HUES6 (cell line): ENCODE data around the gene TSHZ3.

ENCODE experiments used
- H3K27ac ChIP-seq: 2 replicates; pipeline ENCODE4 v1.7.0; 2013; ENCODE audit warnings: low read depth, mild to moderate bottlenecking, low read length, inconsistent platforms
- H3K27me3 ChIP-seq: 2 replicates; pipeline ENCODE4 v1.6.1; 2013; ENCODE audit warnings: low read length; ENCODE audit not compliant: control insufficient read depth, insufficient read depth
- H3K36me3 ChIP-seq: 2 replicates; pipeline ENCODE4 v1.6.1; 2013; ENCODE audit warnings: low read length; ENCODE audit not compliant: control insufficient read depth, insufficient read depth
- H3K4me1 ChIP-seq: 2 replicates; pipeline ENCODE4 v1.6.1; 2013; ENCODE audit warnings: low read length; ENCODE audit not compliant: control insufficient read depth, insufficient read depth
- H3K4me3 ChIP-seq: 2 replicates; pipeline ENCODE4 v1.5.1; 2013; ENCODE audit warnings: low read depth, low read length
- H3K9ac ChIP-seq: one replicate; pipeline ENCODE4 v1.6.1; 2013; ENCODE audit warnings: mild to moderate bottlenecking, low read length
- H3K9me3 ChIP-seq: 2 replicates; pipeline ENCODE4 v1.6.1; 2013; ENCODE audit warnings: low read depth, low read length; ENCODE audit not compliant: control insufficient read depth, insufficient read depth

The TSHZ3 gene

DNA sequence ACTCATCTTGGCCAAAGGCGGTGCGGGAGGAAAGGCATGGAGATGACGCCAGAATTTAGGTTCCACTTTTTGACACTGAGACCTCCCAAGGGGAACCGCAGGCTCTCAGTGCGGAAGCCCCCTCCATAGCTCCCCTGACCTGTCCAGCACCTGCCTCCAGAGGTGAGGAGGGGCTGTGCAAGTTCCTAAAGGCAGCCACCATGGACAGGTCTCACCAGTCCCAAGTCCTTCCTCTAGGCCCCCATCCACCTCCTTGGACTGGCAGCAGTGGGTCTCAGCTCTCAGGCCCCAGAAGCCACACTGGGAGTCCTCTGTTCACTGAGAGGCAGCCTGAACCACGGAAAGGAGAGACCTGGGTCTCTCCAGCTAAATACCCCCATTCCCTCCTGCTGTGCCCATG, 31.6 kb upstream of the TSHZ3 start:
- Histone ChIP-seq H3K27ac (no peak overlapping the region), H3K36me3 (no peaks in the 10 kb centered on the region), H3K4me1 (no peaks in the 10 kb centered on the region), H3K4me3 (no peak overlapping the region), H3K9me3 (no peaks in the 10 kb centered on the region), H3K27me3 (no peaks in the 10 kb centered on the region), H3K9ac (no peak overlapping the region)

- Histone ChIP-seq H3K4me1 (no peaks in the 10 kb centered on the region), H3K27ac (no peak overlapping the region), H3K9me3 (0 out of 2 replicates have a peak, but pooled peaks cover 4% of the 10 kb centered on the region), H3K27me3 (no peaks in the 10 kb centered on the region), H3K9ac (no peak overlapping the region), H3K36me3 (no peaks in the 10 kb centered on the region), H3K4me3 (no peak overlapping the region)
Observed at GRCh38 chr19:31378404-31378803, 29.2 kb upstream of the TSHZ3 start.

DNA sequence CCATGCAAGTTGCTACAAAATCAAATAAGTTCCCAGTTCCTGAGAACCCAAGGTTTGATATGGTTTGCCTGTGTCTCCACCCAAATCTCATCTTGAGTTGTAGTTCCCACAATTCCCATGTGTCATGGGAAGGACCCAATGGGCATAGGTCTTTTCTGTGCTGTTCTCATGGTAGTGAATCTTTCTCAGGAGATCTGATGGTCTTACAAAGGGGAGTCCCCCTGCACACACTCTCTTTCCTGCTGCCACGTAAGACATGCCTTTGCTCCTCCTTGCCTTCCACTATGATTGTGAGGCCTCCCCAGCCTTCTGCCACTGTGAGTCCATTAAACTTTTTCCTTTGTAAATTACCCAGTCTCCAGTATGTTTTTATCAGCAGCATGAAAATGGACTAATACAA, 28.5 kb upstream of the TSHZ3 start:
- H3K4me3 ChIP-seq, result no peak overlapping the region
- peaks cover 9% of the 10 kb centered on the region; the same call in 1 of the 2 replicates for H3K9me3 ChIP-seq
- H3K27ac ChIP-seq, result no peak overlapping the region
- no peaks in the 10 kb centered on the region for H3K36me3 ChIP-seq
- no peaks in the 10 kb centered on the region for H3K4me1 ChIP-seq
- H3K27me3 ChIP-seq, result no peaks in the 10 kb centered on the region
- H3K9ac ChIP-seq, result no peak overlapping the region

DNA sequence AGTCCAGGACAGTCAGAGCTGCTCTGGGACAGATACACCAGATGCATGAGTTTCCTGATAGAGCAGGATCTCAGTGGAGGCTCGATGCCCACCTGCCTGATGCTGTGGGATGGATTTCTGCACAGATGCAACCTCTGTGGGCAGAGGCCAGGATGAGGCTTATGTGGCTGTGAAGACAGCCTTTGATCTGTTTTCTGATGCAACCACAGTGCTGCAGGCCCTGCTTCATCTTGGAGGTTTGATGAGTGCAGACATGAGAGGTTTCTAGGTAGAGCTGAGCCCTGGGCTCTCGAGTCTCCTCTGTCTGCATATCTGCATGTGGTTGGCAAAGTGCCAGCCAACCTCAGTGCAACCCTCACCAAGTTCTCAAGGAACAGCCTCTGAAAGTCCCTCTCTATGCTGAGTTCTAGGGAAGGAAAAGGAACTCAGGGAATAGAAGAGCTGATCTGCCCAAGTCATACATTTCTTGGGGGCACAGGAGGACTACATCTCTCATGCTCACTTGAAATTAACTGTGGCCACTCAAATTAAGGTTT, 23.1 kb upstream of the TSHZ3 start:
- no peaks in the 10 kb centered on the region for H3K36me3 ChIP-seq
- peaks cover 10% of the 10 kb centered on the region; the same call in 1 of the 2 replicates for H3K9me3 ChIP-seq
- no peaks in the 10 kb centered on the region for H3K4me1 ChIP-seq
- H3K9ac ChIP-seq, result no peak overlapping the region
- no peak overlapping the region for H3K4me3 ChIP-seq
- H3K27me3 ChIP-seq, result no peaks in the 10 kb centered on the region
- H3K27ac ChIP-seq, result no peak overlapping the region

DNA sequence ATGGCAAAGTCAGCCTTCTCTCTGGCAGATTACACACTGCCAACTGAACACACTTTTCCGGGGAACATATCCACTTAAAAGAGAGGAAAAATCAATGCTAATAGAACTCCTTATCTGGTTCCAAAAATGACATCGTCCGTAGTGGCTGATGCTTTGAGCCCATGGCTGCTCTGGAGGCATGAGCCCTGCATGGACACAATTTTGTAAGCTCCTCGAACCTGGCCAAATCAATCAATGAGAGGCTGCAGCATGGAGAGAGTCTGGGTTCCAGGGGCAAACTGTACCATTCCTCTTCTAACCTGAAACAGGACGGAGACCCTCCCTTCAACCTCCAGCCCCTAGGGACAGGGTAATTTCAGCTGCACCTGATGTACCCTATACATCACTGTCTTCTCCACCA, 21.0 kb upstream of the TSHZ3 start:
- peaks cover 10% of the 10 kb centered on the region; the same call in 1 of the 2 replicates for H3K9me3 ChIP-seq
- no peak overlapping the region for H3K4me3 ChIP-seq
- no peaks in the 10 kb centered on the region for H3K27me3 ChIP-seq
- H3K36me3 ChIP-seq, result no peaks in the 10 kb centered on the region
- H3K4me1 ChIP-seq, result peaks cover 2% of the 10 kb centered on the region; the same call in 1 of the 2 replicates
- H3K9ac ChIP-seq, result no peak overlapping the region
- H3K27ac ChIP-seq, result no peak overlapping the region

- no peak overlapping the region for H3K27ac ChIP-seq
- H3K4me3 ChIP-seq, result no peak overlapping the region
Observed at GRCh38 chr19:31364963-31365362, 15.7 kb upstream of the TSHZ3 start.

GRCh38 chr19:31361728-31362127, 12.5 kb upstream of the TSHZ3 start:
- Histone ChIP-seq H3K36me3 (no peaks in the 10 kb centered on the region), H3K9me3 (no peaks in the 10 kb centered on the region), H3K4me1 (peaks cover 12% of the 10 kb centered on the region), H3K9ac (no peak overlapping the region), H3K4me3 (no peak overlapping the region), H3K27me3 (peaks cover 26% of the 10 kb centered on the region), H3K27ac (no peak overlapping the region)

More at GRCh38 chr19:31364963-31365362, 15.7 kb upstream of the TSHZ3 start:
- Histone ChIP-seq H3K4me1 (peaks cover 5% of the 10 kb centered on the region; the same call in 1 of the 2 replicates), H3K36me3 (no peaks in the 10 kb centered on the region), H3K27me3 (0 out of 2 replicates have a peak, but pooled peaks cover 4% of the 10 kb centered on the region), H3K9ac (no peak overlapping the region), H3K9me3 (no peaks in the 10 kb centered on the region)

GRCh38 chr19:31357315-31357673, 8.1 kb upstream of the TSHZ3 start:
- Histone ChIP-seq H3K27ac (no peak overlapping the region), H3K36me3 (no peaks in the 10 kb centered on the region), H3K4me1 (peaks cover 46% of the 10 kb centered on the region), H3K27me3 (peaks cover 70% of the 10 kb centered on the region), H3K4me3 (no peak overlapping the region), H3K9me3 (no peaks in the 10 kb centered on the region), H3K9ac (no peak overlapping the region)

GRCh38 chr19:31356587-31357314, 7.5 kb upstream of the TSHZ3 start:
- Histone ChIP-seq H3K27me3 (peaks cover 75% of the 10 kb centered on the region), H3K9ac (peak overlapping the region; percentile 60), H3K4me1 (peaks cover 51% of the 10 kb centered on the region), H3K4me3 (peak overlapping the region; percentile 69), H3K27ac (no peak overlapping the region), H3K9me3 (no peaks in the 10 kb centered on the region), H3K36me3 (no peaks in the 10 kb centered on the region)

DNA sequence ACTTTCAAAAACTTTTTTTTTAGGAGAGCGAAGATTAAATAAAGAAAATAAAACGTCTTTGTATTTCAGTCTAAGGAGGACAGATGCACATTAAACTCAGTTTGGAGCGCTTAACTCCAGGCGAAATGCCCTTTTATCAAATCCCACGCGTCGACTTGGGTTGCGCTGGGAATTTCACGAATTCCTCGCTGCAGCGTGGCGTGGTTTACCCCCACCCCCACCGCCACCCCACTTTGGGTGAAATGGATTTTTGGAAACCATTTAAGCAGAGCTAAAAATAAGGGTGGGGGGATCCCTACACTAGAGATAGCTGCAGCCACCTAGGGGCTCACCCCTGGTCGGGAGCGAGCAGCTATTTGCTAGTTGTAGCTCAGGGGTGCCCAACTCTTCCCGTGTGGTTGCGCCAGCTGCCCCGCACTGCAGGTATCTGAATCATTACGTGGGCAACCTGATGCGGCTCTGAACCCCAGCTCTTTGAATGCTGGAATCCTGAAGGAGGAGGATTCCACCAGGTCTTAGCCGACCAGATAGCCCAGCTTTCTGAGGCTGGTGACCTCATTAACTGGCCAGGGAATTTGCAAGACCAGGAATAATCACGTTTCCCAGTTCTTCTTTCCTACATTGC, 6.5 kb upstream of the TSHZ3 start:
- Histone ChIP-seq H3K9ac (peak overlapping the region; percentile 60), H3K36me3 (no peaks in the 10 kb centered on the region), H3K4me3 (peak overlapping the region; percentile 69), H3K27ac (no peak overlapping the region), H3K9me3 (no peaks in the 10 kb centered on the region), H3K4me1 (peaks cover 51% of the 10 kb centered on the region), H3K27me3 (peaks cover 81% of the 10 kb centered on the region)
